Right forelimb (tissue), 1 donor: ENCODE data around the gene KCNJ4.

Experiments used
- DNase-seq: peaks from one replicate; pipeline ENCODE4 v3.0.0-alpha.2; 2018

The KCNJ4 gene

GRCh38 chr22:38429499-38430068 lies 25.4 kb downstream of the KCNJ4 start:
- DNase-seq: no peak

DNA sequence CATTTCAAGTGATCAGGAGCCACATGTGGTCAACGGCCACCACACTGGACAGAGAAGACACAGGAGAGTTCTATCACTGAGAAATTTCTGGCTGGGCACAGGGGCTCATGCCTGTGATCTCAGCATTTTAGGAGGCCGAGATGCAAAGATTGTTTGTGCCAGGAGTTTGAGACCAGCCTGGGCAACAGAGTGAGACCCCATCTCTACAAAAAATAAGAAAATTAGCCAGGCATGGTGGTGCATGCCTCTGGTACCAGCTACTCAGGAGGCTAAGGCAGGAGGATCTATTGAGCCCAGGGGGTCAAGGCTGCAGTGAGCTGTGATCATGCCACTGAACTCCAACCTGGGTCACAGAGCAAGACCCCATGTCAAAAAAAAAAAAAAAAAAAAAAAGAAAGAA lies 26.3 kb downstream of the KCNJ4 start:
- DNase-seq: no peak

DNA sequence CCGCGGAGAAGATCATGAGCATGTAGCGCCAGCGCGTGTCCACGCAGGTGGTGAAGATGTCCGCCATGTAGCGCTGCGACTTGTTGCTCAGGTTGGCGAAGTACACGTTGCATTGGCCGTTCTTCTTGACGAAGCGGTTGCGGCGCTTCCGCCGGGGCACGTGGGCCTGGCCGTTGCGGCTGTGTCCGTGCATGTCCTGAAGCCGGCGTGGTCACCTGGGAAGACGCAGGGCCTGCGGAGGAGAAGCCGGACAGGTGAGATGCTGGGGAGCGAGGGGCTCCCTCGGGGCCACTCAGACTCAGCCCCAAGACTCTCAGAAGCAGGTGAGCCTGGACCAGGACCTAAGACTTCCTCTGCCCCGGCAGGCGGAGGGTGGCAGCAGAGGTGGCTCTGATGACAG lies 27.1 kb downstream of the KCNJ4 start:
- no peak for DNase-seq

GRCh38 chr22:38427465-38427864 lies 27.5 kb downstream of the KCNJ4 start:
- DNase-seq: no peak

GRCh38 chr22:38426628-38427027 lies 28.4 kb downstream of the KCNJ4 start:
- no peak for DNase-seq

GRCh38 chr22:38424525-38425080 lies 30.4 kb downstream of the KCNJ4 start:
- DNase-seq: no peak

DNA sequence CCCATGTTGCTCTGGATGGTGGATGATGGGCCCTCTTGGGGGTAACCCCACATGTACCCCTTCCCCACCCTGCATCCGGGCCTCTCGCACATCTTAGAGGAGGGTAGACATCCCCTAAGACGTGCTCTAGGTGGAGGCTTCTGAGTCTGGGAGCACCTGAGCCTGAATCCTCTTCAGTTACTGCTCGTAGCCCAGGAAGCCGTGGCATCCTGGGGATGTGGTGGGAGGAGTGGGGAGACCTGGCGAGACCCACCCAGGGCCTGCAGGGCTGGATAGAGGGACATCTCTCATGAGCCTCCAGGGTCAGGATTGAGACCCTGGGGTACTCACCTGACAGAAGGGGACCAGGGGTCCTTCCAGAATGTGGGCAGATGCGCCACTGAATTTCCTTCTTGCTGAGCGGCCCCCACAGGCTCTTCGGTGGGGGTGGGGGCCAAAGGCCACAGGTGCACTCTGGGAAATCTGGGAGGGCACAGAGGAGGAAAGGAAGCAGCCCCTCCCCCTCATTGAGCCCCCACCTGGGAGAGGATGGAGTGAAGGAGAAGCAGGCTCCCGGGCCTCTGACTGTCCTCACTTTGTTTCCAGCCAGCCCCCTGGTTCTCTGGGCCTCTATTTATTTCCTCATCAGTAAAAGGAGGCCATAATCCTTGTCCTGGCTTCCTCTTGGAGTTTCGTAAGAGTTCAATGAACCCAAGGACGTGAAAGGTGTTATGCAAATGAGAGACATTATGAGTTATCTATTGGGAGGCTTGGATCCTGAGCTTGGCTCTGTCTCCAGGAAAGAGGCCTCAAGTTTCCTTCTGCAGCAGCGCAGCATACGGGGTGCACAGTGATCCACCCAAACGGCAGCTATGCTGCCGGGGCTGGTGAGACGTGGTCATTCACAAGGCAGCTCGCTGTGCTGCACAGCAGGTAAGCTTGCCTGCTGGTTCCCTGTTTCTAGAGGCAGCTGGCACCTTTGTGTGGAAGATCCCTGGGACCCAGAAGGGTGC lies 31.2 kb downstream of the KCNJ4 start:
- no peak for DNase-seq

DNA sequence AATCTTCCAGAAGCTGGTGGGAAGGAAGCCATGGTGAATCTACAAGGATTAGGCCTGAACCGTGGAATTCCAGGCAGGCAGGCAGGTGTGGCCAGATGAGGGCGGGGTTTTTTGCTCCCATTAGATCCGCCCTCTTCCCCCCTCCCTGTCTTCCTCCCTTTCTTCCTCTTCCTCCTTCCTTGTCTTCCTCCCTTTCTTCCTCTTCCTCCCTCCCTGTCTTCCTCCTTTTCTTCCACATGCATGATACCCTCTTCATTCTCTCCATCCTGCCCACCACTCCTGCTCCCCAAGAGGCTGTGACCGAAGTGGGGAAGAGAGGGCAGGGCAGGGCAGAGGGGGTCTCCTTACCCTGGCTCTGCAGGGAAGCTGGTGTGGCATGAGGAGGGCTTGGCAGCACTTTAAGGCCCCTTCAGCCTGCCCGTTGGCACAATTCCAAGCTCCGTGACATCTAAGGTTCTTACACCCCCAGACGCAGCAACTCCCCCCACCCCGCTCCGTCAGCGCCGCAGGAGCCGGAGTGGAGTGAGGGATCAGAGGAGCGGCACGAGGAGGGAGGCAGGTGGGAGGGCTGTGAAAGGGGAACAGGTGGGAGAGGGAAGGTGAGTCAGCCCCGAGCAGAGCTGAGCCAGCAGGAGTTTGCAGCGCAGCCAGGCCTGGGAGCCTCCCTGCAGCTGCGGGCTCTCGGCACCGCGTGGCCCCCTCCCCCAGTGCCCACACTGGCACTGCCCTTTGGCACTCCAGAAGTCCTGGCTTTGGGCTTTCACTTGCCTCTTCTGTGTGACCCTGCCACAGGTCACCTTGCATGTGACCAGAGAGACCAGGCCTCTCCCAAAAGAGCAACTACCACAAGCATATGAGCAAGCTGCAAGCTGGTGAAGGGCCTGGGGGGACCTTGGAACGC lies 32.1 kb downstream of the KCNJ4 start:
- no peak for DNase-seq

GRCh38 chr22:38420734-38421133 lies 34.3 kb downstream of the KCNJ4 start:
- DNase-seq: no peak

GRCh38 chr22:38419858-38420160 lies 35.2 kb downstream of the KCNJ4 start:
- DNase-seq: peak; percentile 22

- DNase-seq: peak; percentile 30
Observed at GRCh38 chr22:38419121-38419857, 35.7 kb downstream of the KCNJ4 start.

DNA sequence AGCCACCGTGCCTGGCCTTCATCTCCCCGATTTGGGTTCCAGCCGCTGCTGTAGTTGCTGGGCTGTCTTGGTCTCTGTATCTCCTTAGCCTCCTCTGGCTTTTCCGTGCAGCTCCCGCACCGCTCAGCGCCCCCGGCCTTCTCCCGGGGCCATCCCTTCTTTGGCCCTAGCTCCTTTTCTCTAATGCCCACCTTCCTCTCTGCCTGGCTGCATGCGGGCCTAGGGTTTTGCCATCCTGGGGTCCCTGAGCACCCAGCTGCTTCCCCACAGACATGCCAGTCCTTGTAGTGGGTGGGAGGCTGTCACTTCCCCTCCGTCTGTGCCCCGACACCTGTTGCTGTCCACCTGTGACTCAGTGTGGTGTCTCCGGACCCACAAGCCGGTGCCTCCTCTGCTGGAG lies 36.4 kb downstream of the KCNJ4 start:
- peak; percentile 37 for DNase-seq

DNA sequence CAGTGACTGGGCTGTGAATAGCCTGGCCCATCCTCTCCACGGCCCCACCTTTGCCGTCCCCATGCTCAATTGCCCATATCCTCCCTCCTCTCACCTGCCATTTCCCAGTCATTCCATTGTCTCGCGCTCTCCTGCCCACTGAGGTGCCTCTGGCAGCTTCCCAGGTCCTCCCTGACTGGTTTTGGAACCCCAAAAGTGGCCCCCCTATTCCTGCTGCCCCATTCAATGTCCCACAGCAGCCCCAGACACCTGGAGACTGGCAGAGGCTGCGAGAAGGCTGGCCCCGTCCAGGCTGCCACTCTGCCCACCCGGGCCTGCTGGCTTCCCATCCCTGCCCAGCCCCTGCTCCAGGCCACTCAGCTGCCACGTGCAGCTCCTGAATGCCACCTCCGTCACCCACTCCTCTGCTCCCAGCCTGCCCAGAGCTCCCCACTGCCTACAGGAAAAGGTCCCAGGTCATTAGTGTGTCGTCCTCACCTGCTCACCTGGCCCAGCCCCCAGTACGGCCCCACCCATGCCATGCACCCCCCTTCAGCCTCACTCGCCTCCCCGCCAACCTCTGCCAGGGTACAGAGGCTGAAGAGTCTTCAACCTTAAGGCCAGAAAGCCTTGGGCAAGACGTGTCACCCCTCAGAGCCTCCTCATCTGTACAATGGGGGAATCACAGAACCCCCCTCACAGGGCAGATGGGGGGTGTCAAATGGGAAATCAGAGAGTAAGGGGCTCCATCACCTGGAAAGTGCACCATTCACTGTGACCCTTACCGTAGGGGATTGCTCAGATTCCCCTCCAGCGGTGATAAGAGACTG lies 37.5 kb downstream of the KCNJ4 start:
- DNase-seq: peak; percentile 38

DNA sequence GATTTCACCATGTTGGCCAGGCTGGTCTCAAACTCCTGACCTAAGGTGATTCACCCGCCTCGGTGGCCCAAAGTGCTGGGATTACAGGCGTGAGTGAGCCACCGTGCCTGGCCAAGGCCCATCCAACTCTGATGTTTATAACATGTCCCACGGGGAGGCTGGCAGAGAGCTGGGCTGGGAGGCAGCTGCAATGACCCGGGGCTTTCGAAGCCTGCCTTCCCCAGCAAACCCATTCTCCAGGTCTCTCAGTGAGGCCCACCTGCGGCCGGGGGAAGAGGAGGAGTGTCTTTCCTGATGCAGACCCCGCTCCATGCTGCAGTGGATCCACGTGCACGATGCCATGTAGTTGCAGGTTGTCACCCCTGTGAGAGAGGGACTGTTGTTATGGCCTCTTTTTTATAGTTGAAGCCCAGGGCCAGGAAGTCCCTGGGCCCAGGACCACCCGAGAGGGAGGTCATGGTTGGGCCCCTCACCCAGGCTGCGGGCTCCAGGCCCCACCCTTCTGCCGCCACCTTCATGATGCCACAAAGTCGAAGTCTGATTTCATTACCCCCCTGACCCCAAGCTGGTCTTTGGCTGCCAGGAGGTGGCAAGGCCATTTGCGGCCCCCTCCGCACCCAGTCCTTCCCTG lies 38.3 kb downstream of the KCNJ4 start:
- peak; percentile 22 for DNase-seq

GRCh38 chr22:38415561-38416321 lies 39.3 kb downstream of the KCNJ4 start:
- DNase-seq: no peak

GRCh38 chr22:38415046-38415445 lies 40.0 kb downstream of the KCNJ4 start:
- DNase-seq: no peak

DNA sequence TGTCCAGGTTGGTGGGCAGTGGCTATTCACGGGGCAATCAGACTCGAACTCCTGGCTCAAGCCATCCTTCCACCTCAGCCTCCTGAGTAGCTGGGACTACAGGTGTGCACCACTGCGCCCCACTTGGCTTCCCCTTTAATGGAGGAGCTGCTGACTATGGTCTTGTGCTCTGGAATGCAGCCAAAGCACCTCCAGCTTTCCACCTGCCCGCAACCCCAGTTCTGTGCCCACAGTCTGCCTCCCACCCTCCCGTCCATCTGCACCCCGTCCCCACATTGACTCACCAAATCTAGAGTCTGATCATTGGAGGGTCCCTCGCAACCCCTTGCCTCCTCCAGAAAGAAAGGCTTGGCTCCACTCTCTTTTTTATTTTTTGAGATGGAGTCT lies 41.0 kb downstream of the KCNJ4 start:
- DNase-seq: no peak

DNA sequence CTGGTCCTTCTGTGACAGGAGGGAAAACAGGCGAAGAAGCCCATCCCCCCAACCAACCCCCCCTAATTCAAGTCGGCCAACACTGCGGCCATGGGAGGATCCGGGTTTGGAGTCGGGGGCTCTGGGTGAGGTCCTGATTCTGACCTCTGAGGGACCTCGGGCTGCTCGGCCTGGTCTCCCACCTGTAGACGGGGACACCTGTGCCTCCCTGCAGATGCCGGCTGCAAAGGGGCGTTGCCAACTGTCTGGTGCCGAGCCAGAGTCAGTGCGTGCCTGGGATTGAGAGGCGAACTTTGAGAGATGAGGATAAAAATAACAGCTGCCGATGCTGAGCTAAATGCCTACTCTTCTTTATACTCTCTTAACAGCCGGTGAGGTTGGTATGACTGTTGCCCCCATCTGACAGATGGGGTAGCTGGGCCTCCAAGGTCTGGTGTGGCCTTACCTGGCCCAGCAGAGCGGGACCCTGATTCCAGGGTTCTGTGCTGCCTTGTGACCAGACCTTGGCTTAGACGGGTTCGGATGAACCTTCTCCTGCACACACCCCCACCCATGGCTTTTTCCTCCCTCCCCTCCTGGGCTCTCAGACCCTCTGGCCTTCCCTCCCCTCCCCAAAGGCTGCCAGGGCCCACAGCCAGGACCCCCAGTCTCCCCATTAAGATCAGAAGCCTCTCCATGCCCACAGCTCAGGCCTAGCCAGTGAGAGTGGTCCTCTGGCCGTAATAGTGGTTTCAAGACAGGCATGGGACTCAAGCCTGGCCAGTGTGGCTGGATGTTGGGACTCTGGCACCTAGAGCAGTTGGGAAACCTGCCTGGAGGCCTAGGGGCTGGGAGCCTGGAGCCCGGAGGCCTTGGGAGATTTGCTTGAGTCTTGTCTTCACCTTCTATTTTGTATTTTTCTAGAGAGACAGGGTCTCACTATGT lies 41.7 kb downstream of the KCNJ4 start:
- peak; percentile 64 for DNase-seq

- DNase-seq: no peak
Observed at GRCh38 chr22:38412435-38413084, 42.4 kb downstream of the KCNJ4 start.
